Measurements from ENCODE around the gene NAV3.

The NAV3 gene

DNA sequence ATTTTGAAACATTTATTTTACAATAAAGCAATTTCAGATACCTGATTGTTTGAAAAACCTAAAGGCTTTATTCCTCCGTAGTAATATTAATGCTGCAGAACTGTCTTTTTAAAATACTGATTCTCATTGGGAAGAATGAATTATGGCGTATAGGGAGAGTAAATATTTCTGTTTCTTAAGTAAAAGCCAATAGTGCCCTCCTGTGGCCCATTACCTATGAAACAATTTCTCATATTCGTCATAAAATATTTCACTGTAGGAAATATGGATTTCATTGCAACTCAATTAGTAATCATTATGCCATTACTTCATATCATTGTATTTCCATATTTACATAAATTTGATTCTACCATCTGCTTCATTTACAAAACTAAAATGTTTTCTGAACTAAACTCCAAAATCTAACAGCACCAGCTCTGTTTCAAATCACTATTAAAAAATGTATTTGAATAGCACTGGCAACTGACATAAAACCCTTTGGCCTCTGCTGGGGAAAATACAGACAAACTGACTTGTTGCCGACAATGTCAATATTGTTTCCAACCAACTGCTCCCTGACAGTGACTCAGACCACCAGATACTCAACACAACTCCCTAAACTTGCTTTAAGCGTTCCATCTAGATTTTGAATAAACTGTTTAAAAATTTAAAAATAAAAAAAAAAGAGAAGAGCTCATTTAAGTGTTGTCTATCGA, 290.3 kb downstream of the NAV3 start:
- peak; percentile 39 for DNase-seq

- peak; percentile 67 for DNase-seq
Measured at GRCh38 chr12:78121969-78122610, 291.4 kb downstream of the NAV3 start.

- no peak for DNase-seq
Measured at GRCh38 chr12:78128211-78128610, 297.5 kb downstream of the NAV3 start.

DNA sequence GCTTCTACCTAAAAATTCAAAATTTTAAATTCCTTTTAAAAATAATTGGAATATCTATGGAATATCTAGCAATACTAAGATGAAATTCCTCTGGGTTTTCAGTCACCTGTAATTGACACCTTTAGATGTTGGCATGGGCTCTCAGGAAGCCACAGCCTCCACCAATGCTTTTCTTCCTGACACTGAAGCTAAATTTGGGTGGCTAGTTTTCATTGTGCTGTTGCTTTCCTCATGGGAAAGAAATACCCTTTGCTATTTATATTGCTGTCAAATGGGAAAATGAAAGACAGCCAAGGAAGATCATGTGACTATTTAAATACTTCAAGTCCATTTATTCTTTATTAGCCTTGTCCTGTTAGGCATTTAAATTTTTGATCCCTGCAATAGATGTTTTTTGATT, 313.0 kb downstream of the NAV3 start:
- no peak for DNase-seq

GRCh38 chr12:78145398-78145797, 314.7 kb downstream of the NAV3 start:
- DNase-seq, result no peak

DNA sequence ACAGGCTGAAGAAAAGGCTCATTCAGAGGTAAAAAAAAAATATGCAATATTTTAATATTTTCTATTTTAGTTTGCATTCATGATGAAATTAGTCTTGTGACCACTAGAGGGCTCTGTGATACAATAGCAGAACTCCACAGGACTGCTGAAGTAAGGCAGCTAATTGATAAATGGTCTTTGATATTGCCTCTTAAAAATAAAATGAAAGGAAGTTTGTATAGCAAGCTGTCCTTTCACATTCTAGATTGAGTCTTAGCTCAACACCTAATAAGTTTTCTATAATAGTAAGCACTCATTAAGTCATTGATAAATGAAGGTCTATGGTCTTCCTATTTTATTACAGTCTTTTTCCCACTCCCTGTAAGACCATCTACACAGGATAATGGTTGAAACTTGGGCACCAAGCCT, 315.7 kb downstream of the NAV3 start:
- peak; percentile 37 for DNase-seq

DNA sequence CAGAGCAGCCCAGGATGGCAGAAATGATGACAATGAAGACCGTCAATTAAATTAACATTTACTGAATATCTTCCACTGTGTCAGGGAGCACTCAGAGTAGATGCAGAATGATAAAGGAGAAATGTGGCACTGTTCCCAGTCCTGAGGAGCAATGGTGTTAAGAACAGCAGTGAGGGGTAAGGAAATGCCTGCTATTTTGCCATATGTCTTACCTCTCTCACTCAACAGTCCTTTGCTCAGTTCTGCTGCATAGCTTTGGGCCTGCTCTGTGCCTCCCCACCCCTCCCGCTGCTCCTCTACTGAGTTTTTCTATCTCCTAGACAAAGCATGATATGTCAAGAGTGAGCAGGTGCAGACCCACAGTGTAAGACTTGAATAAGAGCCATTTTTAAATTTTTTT, 318.8 kb downstream of the NAV3 start:
- no peak for DNase-seq

- DNase-seq, result no peak
Measured at GRCh38 chr12:78155546-78155945, 324.9 kb downstream of the NAV3 start.

GRCh38 chr12:78156751-78157150, 326.1 kb downstream of the NAV3 start:
- peak; percentile 34 for DNase-seq

DNA sequence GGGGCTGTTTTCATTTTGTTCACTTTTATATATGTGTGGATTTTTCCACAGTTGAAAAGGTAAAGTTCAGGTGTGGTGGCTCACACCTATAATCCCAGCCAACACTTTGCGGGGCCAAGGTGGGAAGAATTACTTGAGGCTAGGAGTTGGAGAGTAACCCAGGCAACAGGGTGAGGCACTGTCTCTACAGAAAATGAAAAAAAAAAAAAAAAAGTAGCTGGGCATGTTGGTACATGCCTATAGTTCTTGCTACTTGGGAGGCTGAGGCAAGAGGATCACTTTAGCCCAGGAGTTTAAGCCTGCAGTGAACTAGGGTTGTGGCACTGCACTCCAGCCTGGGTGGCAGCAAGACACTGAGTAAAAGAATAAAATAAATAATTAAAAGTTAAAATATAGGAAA, 326.5 kb downstream of the NAV3 start:
- no peak for DNase-seq

DNA sequence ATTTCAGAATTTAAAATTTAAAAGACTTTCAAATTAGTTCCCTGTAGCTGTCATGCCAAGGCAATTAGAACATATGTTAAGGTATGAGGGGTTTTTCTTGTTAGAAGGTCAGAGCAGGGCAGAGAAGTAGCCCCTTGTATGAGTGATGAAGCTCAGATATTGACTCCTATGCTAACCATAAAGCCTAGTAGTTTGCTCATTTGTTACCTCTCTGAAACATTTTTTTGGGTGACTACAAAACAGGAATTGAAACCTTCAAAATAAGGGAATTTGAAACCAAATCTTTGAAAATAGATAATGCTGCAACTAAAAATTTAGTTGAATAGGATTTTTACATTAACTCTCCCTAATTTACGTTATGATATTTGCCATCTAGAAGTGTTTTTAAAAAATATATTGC, 333.5 kb downstream of the NAV3 start:
- DNase-seq, result no peak

DNA sequence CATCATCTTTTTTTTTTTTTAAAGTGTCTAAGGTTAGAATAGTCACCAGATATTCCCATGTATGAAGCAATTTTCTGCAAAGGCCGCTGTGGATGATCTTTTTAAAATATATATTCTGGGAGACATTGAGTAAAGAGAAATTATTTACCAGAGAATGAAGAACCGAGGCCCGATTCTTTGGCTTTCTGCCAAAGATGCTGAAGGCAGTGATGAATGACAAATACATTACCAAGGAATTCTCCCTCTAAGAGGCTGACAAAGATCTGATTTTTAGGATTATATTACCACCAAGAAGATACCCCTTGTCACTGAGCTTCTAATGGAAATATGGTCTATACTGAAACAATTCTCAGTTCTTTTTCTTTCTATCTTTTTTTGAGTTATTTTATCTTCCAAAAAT, 336.8 kb downstream of the NAV3 start:
- DNase-seq, result no peak

- DNase-seq, result no peak
Measured at GRCh38 chr12:78171061-78171460, 340.4 kb downstream of the NAV3 start.

DNA sequence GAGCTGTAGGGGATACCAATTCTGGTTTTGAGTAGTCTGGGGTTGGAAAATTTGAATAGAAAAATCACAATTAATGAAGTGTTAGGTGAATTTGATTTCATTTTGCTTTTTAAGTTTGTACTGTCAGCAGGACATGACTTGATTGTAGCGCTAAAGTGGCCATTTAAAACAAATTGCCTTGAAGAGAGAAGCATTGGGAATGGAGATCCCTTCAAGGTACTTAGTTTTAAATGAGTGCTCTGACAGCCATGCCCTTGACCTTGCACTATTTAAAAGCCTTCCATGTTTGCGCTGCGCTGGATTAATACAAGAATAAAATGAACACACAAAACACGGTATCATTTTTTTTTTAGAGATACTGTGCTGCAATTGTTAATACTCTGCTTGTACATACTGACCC, 345.9 kb downstream of the NAV3 start:
- no peak for DNase-seq

DNA sequence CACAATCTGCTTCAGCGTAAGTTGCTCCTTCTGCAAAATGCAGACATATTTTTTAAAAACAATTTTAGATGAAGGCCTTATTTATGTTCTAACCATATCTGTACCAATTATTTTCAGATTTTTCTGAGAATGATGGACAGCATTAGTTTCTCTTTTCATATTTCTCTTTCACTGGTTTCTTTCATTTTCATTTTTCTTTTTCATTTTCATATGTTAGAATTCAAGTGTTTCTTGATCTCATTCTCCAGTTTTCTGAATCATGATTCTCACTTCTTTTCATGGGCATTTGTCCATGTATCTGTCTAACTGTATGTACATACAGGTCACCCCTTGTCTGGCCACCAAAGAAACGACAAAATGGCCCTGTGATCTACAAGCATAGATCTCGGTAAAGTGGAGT, 346.6 kb downstream of the NAV3 start:
- DNase-seq, result no peak

- no peak for DNase-seq
Measured at GRCh38 chr12:78179346-78179745, 348.7 kb downstream of the NAV3 start.

GRCh38 chr12:78181544-78182162, 351.0 kb downstream of the NAV3 start:
- DNase-seq, result peak; percentile 40

GRCh38 chr12:78183824-78184223, 353.1 kb downstream of the NAV3 start:
- DNase-seq, result no peak

DNA sequence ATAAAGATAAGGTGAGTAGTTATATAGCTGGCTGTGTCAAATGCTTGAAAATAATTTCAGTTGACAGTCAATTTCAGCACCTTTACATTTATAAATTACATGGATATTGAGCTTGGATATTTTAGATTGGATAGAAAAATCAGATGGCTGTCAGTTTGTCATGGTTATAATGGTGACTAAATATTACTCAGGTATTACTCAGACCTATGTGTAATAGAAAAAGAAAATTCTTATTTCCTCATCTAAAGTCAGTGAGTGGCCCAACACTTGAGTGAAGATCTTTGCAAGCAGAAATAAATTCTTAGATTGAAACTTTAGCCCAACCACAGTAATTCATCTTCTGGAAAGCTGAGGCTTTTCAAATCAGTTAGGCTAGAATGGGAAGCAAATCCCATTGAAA, 354.4 kb downstream of the NAV3 start:
- DNase-seq, result peak; percentile 60

DNA sequence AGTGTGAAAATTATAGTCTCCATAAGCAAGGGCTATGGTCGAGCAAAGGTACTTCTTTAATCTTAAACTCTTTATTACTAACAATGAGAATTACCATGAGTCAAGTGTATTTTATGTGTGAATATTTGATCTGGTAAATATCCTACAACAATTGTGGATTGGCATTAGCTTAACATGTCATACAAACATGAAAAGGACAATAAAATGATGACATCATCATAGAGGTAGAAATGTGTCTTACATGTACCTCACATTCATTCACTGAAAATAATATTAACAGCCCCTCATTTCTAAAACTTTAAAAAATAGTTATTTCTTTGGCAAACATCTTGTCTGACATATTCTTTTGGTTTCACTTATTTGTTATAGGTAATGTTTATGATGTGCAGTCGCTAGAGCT, 355.0 kb downstream of the NAV3 start:
- no peak for DNase-seq

GRCh38 chr12:78186670-78187069, 356.0 kb downstream of the NAV3 start:
- no peak for DNase-seq

DNA sequence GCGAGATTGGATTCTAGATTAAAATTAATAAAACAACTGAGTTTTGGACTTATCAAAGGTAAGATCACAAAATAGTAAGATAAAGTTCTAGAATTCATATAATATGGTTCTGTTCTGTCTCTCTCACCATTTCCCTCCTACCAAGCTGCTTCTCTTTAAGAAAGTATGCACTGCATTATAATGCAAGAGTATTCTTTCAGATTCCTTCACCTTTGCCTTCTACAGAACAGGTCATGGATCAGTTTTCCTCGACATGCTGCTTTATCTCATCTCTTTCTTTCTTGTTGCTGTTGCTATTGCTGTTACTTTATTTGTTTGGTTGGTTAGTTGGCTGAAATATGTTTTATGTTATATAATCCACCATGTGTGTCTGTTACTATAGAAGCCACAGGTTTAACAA, 357.0 kb downstream of the NAV3 start:
- DNase-seq, result no peak

DNA sequence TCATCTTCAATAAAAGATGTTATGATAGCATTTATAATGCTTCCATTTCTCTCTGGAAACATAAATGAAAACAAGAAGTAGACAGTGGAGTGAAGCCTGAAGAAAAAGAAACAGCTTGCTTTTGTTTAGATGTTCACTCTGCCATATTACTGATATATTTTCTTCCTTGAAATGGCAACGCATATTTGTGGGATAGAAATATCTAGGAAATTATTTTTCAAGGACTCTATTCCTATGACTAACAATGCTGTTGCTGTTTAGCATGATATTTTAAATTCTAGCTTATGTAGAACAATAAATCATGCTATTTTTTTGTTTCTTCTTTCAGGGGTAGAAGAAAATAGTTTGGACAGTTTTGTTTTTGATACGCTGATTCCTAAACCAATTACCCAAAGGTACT, 359.0 kb downstream of the NAV3 start:
- DNase-seq, result peak; percentile 53

- no peak for DNase-seq
Measured at GRCh38 chr12:78191611-78192010, 360.9 kb downstream of the NAV3 start.

DNA sequence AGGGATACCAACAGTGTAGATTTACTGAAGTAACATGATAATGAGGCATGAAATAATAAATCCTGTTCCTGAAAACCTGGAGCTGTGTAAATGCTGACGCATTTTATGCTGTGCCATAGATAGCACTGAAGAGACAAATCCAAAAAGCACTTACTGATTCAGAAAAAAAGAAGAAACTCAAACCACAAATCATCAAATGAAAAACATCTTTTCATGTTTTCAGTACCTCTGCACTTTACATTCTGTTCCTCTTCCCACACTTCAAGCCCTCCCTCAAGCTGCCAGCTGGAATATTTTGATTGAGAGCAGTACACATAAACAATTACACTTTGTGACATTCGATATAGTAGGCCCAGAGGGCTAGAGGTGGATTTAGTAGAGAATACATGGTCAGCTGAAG, 362.3 kb downstream of the NAV3 start:
- peak; percentile 73 for DNase-seq

Data from fibroblast of upper back skin (primary cell).